ENCODE results near the gene GNAZ.

Gene GNAZ

DNA sequence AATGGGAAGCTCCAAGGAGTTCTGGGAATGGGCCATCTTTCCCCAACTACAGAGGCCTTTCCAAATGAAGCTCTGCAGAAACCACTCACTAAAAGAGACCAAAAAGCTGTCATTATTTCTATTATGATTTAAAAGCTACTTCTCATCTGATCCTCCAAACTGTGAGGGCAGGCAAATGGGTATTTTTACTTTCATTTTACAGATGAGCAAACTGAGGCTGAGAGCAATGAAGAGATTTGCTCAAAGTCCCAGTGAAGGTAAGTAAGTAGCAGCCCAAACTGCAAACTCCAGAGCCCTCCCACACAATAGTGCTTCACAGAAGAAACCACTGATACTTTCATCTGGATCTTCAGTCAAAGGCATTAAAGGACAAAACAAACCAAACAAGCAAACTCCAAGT, 70.1 kb downstream of the GNAZ start:
- no peak for DNase-seq

DNA sequence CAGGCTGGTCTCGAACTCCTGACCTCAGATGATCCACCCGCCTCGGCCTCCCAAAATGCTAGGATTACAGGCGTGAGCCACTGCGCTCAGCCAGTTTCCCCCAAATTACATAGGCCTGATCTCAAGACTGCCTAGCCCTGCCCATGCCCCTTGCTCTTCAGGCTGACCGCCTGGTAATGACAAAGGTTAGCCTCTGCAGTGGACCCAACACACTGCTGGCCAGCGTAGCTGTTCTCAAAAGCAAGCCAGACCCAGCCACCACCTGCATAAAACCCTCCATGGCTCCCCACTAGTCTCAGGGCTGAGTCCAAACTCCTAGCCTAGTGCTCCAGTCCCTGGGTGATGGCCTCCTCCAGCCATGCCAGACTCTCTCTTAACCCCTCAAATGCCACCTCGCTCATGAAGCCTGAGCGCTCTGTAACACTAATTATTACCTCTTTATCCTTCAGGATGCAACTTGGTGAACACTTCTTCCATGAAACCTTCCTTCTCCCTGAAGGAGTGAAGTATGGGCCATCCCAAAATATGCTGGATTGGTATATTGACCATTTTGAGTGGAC, 72.3 kb downstream of the GNAZ start:
- DNase-seq: no peak

DNA sequence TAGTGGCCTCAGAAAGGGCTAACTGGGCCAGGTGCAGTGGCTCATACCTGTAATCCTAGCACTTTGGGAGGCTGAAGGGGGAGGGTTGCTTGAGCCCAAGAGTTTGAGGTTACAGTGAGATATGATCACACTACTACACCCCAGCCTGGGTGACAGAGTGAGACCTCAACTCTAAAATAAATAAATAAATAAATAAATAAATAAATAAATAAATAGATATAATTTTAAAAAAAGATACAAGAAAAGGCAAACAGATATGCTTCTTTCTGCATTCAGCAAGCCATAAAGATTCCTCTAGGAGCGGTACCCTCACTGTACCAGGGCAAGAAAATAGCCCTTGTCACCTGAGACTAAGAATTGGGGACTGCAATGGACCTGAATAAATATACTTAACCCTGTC, 72.8 kb downstream of the GNAZ start:
- no peak for DNase-seq

GRCh38 chr22:23144432-23144831, 74.1 kb downstream of the GNAZ start:
- DNase-seq: no peak

- DNase-seq: peak; percentile 84
Observed at GRCh38 chr22:23144932-23145877, 74.9 kb downstream of the GNAZ start, which contains the start of gene RAB36. RAB36 (plus strand) TSS chr22:23145477; CDS start chr22:23146617, 1,140 bp downstream.

- no peak for DNase-seq
Observed at GRCh38 chr22:23145878-23146470, 75.7 kb downstream of the GNAZ start.

GRCh38 chr22:23146478-23147205, 76.3 kb downstream of the GNAZ start:
- DNase-seq: no peak

DNA sequence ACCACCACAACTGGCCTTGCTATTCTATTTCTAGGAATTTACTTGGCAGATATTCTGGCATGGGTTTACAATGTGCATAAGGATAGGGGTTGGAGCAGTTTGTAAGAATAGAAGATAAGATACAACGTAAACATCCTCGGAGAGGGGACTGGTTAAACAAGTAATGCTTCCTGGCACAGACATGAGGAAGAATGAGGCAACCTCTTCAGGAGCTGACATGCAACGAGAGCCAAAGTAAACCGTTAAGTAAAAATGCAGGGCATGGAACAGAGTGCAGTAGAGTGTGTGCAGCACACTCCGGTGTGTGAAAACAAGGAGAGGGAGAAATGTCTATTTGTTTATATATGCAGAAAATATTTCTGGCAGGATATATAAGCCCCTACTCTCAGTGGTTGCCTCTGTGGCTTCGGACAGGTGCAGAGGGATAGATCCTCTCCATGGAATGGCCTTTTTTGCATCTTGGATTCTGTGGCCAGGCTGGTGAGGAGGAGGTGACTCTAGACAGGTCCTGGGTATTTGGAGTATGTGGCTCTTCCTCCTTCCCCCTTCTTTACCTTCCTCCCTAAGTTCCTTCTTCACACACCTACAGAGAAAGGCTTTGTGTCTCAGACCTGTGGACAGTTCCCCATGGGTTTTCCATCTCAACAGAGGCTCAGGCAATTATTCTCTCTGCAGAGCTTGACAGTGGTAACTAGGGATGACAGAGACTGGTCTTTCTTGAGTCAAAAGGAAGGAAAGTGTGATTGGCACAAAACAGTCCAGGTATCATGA, 77.5 kb downstream of the GNAZ start:
- DNase-seq: no peak

GRCh38 chr22:23149743-23150238, 79.5 kb downstream of the GNAZ start:
- DNase-seq: no peak

GRCh38 chr22:23150762-23151161, 80.4 kb downstream of the GNAZ start:
- no peak for DNase-seq

DNA sequence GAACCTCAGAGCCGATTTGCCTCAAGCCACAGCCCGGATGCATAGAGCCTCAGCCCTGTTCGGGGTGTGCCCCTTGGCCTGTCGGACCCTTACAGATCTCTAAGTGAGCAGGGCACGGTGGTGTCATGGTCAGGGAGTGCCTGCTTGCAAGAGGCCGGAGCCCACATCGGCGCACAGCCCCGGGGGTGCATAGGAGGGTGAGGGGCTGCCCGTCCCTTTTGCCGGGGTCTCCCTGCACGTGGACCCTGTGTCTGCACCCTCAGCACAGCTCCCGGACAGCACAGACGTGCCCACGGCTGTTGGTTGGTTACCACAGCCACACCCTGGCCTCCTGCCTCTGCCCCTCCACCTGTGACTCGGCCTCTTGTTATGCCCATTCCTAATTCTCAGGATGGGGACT, 81.5 kb downstream of the GNAZ start:
- no peak for DNase-seq

GRCh38 chr22:23152238-23153114, 82.2 kb downstream of the GNAZ start:
- DNase-seq: peak; percentile 53

DNA sequence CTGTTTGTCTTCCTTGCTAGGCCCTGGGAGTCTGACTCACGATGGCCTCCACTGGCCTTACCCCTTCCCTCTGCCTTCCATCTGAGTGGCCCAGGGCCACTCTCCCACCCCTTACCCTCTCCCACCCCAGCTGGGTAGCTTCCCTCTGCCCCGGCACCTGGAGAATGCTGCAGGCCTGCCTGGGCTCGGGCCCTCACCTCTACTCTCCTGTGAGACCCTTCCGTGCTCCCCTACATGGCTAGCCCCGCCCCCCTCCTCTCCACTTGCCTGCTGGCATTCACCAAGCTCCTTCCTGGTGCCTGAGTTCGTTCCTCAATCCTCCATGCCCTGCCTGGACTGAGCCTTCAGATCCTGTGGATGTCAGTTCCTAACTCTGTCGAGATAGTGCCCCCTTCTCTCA, 83.7 kb downstream of the GNAZ start:
- DNase-seq: no peak

- no peak for DNase-seq
Observed at GRCh38 chr22:23154461-23154860, 84.1 kb downstream of the GNAZ start.

DNA sequence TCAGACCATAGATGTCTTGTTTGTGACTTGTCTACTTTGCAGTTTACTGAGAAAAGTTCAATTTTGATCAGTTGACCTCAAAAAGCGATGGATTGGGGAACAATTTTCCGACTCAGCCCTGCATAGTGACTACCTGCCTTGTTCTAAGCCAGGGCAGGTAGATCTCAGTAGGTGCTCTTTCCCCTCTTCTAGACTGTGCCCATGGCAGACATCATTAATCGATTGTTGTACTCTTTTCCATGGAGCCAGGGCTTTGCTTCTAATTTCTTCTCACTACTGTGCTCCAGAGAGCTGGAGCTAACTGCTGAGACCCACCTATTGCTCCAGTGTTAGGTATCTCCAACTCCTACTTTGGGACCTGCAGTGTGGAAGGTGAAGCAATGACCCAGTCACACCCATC, 84.8 kb downstream of the GNAZ start:
- no peak for DNase-seq

GRCh38 chr22:23155831-23156230, 85.5 kb downstream of the GNAZ start:
- DNase-seq: no peak

- no peak for DNase-seq
Observed at GRCh38 chr22:23156286-23156685, 86.0 kb downstream of the GNAZ start.

GRCh38 chr22:23157560-23158515, 87.5 kb downstream of the GNAZ start:
- no peak for DNase-seq

DNA sequence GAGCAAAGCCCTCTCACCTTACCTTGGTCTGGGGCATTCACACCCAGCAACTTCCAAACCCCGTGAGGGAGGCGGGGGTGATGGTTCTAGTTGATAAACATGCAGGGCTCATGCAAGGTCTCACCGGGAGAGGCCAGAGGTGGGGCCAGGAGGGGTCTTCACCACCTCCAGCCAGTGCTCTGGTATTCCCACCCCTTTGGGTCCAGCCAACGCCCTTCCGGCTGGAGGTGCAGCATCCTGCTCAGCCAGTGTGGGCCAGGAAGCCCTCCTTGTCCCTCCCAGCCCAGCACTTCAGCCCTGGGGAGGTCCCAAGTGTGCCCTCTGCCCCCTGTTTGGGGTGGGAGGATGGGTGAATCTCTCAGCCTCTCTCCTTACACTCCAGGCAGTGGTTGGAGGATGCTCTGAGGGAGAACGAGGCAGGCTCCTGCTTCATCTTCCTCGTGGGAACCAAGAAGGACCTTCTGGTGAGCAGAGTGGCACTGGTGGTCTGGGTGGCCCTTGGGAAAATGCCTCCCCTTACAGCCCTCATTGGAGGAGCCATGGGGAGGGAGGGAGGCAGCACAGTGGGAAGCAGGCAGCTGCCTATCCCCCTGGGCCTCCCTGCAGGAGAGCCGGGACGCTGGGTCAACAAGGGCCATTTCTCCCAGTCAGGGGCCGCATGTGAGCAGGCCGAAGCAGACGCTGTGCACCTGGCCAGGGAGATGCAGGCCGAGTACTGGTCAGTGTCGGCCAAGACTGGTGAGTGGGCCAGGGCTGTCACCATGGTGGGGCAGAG, 88.4 kb downstream of the GNAZ start:
- no peak for DNase-seq
